Adrenal gland (tissue), 12 donors: Measurements from ENCODE around the gene HNMT. TPM values are rescaled to one million over a fixed set of nuclear protein-coding genes. Genes with fewer than 3 reads are reported as not detected.

Source experiments
- DNase-seq, 7 donors: peaks; one replicate each; pipeline ENCODE4 v3.0.0-alpha.2; 2019 to 2020
- H3K27ac ChIP-seq, 5 donors: fragments of 200-600 bp; sonication (generic) in 4 of 5; 1 replicate in 3 of 5; 2 replicates in 2 of 5; pipeline versions ENCODE4 v1.5.1 to v1.8.0; 2016 to 2020; ENCODE audit warnings: mild to moderate bottlenecking in 1 of 5
- H3K27me3 ChIP-seq: fragments of 200-600 bp; 2 replicates; pipeline ENCODE4 v1.8.0; 2021
- H3K36me3 ChIP-seq, 2 donors: fragments of 200-600 bp; replicated peaks in 1 of 2; 1 replicate in 1 of 2; 2 replicates in 1 of 2; pipeline versions ENCODE4 v1.5.1 to v1.8.0; 2018 to 2022
- H3K4me1 ChIP-seq, 2 donors: fragments of 200-600 bp; replicated peaks in 1 of 2; 1 replicate in 1 of 2; 2 replicates in 1 of 2; pipeline versions ENCODE4 v1.5.1 to v1.8.0; 2018 to 2021
- H3K4me3 ChIP-seq, 4 donors: fragments of 200-600 bp; sonication (generic) in 3 of 4; one replicate each; pipeline ENCODE4 v1.5.1; 2016 to 2018
- H3K9me3 ChIP-seq, 3 donors: fragments of 200-600 bp; sonication (generic) in 1 of 3; replicated peaks in 1 of 3; 1 replicate in 2 of 3; 2 replicates in 1 of 3; pipeline versions ENCODE4 v1.5.1 to v1.8.0; 2016 to 2021
- POLR2A ChIP-seq, 2 donors: fragments of 450-650 bp; IDR thresholded peaks; one replicate each; pipeline ENCODE4 v1.6.1; 2017; ENCODE audit warnings: antibody characterized with exemption in 2 of 2, mild to moderate bottlenecking in 2 of 2, moderate library complexity in 1 of 2
- WGBS, 4 donors: extraction: QIAGEN DNeasy Blood & Tissue Kit in 2 of 4; methylation state at CpG; one replicate each; pipeline versions ENCODE4 v1.1.5 to v1.1.7; 2013 to 2017; 5-methylcytosine and 5-hydroxymethylcytosine counted together
- intact Hi-C, 2 donors: fragments of 100-400 bp; cut with DNase I; formaldehyde crosslinking; loops; one replicate each; pipeline versions ENCODE4 v1.14.1 to v1.15.0; 2022 to 2023
- polyA plus RNA-seq, 3 donors: library from polyadenylated mRNA; stranded (reverse); fragments of 200-250 nt in 2 of 3; fragments of 350-450 nt in 1 of 3; fragmentation: Illumina TruSeq in 1 of 3; extraction: RNeasy Lipid Tissue Mini Kit (QIAGEN cat#74804) in 1 of 3; gene quantifications; one replicate each; pipeline ENCODE4 v1.2.3, GENCODE V29; 2013 to 2014
- total RNA-seq, 9 donors: library from RNA; depleted of rRNA in 4 of 9; stranded (reverse); fragments of >200 nt in 4 of 9; fragments of 120-200 nt in 1 of 9; fragmentation: NEBNext Ultra II Directional in 1 of 9; extraction: Animal tissue kit (Norgen Biotek cat#: 25700) in 1 of 9; gene quantifications; one replicate each; pipeline versions ENCODE4 v1.1.0 to v1.2.4, GENCODE V29; 2013 to 2023
- TF ChIP-seq, protein P1 (sequence below), 6 experiments: fragments of 450-650 bp in 4 of 6; fragments of 200-600 bp in 2 of 6; sonication (generic) in 1 of 6; IDR thresholded peaks; 1 replicate in 5 of 6; 2 replicates in 1 of 6; pipeline versions ENCODE4 v1.5.1 to v1.8.0; 2016 to 2021; ENCODE audit warnings: antibody characterized with exemption in 6 of 6, mild to moderate bottlenecking in 2 of 6, moderate library complexity in 1 of 6
- donor health status: healthy with polysubstance abuse.
- donor health status: Bipolar disorder and iron deficiency.
- donor health status: DM: yes; HTN: yes; CAD: no.
- donor health status: DM: no; HTN: no; CAD: no.
- donor health status: DM: no; HTN: no; CAD: no.
- donor health status: DM: yes; HTN: yes; CAD: no.

Gene HNMT
- total and polyA plus RNA-seq, 12 donors = 4.5 to 53.7 (median 21.3) TPM

DNA sequence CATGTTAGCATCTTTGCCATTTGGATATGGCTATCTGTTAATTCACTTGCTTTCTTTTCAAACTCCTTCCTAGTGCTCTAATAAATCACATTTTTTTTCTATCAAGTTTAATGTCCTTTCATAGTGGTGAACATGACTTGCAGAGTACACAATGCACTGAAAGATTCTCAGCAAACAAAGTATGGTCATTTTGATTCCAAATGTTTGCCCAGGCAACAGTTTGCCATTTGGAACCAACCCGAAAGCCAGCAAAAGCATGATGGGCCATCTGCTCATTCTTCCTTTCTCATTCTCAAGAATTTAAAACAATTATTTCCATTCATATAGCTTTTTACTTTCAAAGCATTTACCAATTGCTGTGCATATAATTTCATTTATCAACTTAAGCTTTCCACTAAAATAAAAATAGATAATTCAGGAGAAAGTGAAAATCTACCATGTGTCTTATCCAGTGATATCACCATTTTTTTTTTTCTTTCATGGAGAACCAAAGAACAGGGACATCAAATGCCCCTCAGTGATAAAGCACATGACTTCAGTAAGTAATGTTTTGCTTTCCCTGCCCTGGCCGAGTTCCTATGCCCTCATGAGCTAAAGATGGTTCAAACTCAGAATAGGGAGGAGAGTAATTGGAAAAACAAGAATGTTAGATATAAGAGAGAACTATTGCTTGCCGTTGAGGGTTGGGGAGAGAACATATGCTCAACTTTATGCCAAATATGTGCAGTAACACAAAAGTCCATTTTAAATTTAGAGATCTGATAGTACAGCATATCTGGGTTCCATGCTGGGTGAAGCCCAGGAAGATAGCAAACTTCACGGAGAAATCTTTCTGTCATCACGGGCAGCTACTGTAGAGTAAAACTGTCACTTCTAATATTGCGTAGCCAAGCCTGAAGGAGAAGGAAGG lies 62.1 kb downstream of the HNMT start:
- 83 to 88% (median 84%) methylated on average over 6 of the region's 6 CpGs for WGBS, 4 donors
- intact Hi-C loops = no loop called here
- H3K4me3 ChIP-seq = no peak overlapping the region
- H3K27me3 ChIP-seq = no peaks in the 10 kb centered on the region
- no peak for DNase-seq
- H3K27ac ChIP-seq = no peak overlapping the region
- TF ChIP-seq, protein P1, sequence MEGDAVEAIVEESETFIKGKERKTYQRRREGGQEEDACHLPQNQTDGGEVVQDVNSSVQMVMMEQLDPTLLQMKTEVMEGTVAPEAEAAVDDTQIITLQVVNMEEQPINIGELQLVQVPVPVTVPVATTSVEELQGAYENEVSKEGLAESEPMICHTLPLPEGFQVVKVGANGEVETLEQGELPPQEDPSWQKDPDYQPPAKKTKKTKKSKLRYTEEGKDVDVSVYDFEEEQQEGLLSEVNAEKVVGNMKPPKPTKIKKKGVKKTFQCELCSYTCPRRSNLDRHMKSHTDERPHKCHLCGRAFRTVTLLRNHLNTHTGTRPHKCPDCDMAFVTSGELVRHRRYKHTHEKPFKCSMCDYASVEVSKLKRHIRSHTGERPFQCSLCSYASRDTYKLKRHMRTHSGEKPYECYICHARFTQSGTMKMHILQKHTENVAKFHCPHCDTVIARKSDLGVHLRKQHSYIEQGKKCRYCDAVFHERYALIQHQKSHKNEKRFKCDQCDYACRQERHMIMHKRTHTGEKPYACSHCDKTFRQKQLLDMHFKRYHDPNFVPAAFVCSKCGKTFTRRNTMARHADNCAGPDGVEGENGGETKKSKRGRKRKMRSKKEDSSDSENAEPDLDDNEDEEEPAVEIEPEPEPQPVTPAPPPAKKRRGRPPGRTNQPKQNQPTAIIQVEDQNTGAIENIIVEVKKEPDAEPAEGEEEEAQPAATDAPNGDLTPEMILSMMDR (IDR thresholded peaks at IDR 0.05) = no peak
- TF ChIP-seq POLR2A (IDR thresholded peaks at IDR 0.05) = no peak
- H3K36me3 ChIP-seq = no peaks in the 10 kb centered on the region
- H3K9me3 ChIP-seq = no peaks in the 10 kb centered on the region
- no peaks in the 10 kb centered on the region for H3K4me1 ChIP-seq

DNA sequence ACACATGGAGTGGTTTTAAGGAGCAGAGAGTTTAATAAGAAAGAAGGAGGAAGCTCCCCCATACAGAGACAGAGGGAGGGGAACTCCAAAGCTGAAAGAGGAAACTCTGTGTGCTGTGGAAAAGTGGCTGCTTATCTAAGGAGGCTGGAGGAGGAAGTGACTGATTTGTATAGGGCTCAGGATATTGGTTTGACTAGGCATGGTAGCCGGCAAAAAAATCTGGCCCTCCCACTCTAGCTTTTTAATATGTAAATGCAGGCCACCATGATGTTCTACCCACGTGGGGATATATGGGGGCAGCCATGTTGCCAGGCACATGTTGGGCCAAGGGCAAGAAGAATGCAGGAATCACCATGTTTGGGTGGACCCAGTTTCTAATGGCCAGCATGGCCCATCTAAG lies 64.3 kb downstream of the HNMT start:
- H3K9me3 ChIP-seq = no peaks in the 10 kb centered on the region
- no peaks in the 10 kb centered on the region for H3K4me1 ChIP-seq
- intact Hi-C loops = no loop called here
- H3K4me3 ChIP-seq = no peak overlapping the region
- TF ChIP-seq POLR2A (IDR thresholded peaks at IDR 0.05) = no peak
- TF ChIP-seq, protein P1 (IDR thresholded peaks at IDR 0.05) = no peak
- WGBS, 4 donors = 46 to 73% (median 65%) methylated on average over 2 of the region's 2 CpGs
- H3K27ac ChIP-seq = no peak overlapping the region
- peak in 2 of 7 donors; percentile 4 to 15 for DNase-seq
- H3K36me3 ChIP-seq = no peaks in the 10 kb centered on the region
- no peaks in the 10 kb centered on the region for H3K27me3 ChIP-seq

DNA sequence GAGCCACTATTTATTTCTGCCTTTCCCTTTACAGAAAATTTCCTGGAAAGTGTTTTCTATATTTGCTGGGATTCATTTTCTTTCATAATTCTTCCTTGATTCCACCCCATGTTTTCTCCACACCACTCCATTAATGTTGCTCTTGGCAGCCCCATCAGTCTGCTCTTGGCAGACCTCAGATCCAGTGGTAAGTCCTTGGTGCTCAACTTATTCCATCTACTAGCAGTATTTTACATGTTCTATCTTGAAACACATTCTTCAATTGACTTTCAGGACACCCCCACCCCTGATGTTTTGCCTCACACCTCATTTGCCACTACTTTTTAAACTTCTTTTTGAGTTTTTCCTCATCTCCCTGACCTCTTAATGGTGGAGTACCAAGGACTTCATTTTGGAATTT lies 65.0 kb downstream of the HNMT start:
- DNase-seq = no peak
- no peaks in the 10 kb centered on the region for H3K9me3 ChIP-seq
- intact Hi-C loops = no loop called here

DNA sequence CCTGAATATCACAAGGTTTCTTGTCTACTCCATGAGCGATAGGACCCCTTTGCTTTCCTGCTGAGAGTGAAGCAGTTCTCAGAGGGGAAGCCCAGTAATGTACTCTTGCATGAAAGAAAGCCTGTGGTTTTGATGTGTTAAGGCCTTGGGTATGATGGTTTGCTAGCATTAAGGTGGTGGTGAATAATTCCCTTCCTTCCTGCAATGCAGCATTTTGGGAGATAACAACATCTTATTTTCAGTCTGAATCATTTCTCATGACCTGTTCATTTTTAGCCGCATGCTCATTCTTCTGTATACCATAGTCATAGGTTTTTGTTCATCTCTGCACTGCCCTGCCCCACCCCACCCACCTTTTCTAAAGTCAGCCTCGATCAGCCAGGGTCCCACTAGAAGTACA lies 66.2 kb downstream of the HNMT start:
- Histone ChIP-seq H3K27ac (no peak overlapping the region), H3K4me3 (no peak overlapping the region), H3K9me3 (no peaks in the 10 kb centered on the region), H3K4me1 (no peaks in the 10 kb centered on the region), H3K36me3 (no peaks in the 10 kb centered on the region), H3K27me3 (no peaks in the 10 kb centered on the region)
- no peak for DNase-seq
- WGBS, 4 donors = 86 to 90% (median 87%) methylated on average over 3 of the region's 3 CpGs
- intact Hi-C loops = no loop called here
- TF ChIP-seq, protein P1 (IDR thresholded peaks at IDR 0.05) = no peak
- TF ChIP-seq POLR2A (IDR thresholded peaks at IDR 0.05) = no peak

More for the DNA sequence above, 65.0 kb downstream of the HNMT start:
- Histone ChIP-seq H3K27me3 (no peaks in the 10 kb centered on the region), H3K4me1 (no peaks in the 10 kb centered on the region), H3K36me3 (no peaks in the 10 kb centered on the region), H3K27ac (no peak overlapping the region), H3K4me3 (no peak overlapping the region)
- TF ChIP-seq POLR2A (IDR thresholded peaks at IDR 0.05) = no peak
- TF ChIP-seq, protein P1 (IDR thresholded peaks at IDR 0.05) = no peak
